SK-N-SH (cell line): ENCODE measurements around the gene GALM. TPM values are rescaled to one million over a fixed set of nuclear protein-coding genes. Genes with fewer than 3 reads are reported as not detected.
"Not testable (repeated sequence)": the region's sequence is repeated elsewhere in the genome, so short reads cannot be mapped to it uniquely, and the experiment has no call there.

Experiments used
- CTCF ChIA-PET: fragments of 300-600, 350-600 bp; formaldehyde crosslinking; extraction: SDS; loops from one replicate; lab custom pipeline; 2021; lab: Yijun Ruan, JAX
- POLR2A ChIA-PET: fragments of 350-600 bp; sonication (Branson Sonifier 250); formaldehyde crosslinking; extraction: SDS; loops from one replicate; lab custom pipeline; 2020; ENCODE audit warnings: antibody characterized with exemption, inconsistent platforms; lab: Yijun Ruan, JAX
- DNase-seq: peaks from one replicate; pipeline ENCODE4 v3.0.0; 2012
- H2AFZ ChIP-seq: fragments of 200-600 bp; sonication (generic); 2 replicates; pipeline ENCODE4 v1.8.1; 2016; ENCODE audit warnings: antibody characterized with exemption, mild to moderate bottlenecking, low read depth
- H3F3A ChIP-seq: fragments of 200-600 bp; sonication (generic); replicated peaks from 2 replicates; pipeline ENCODE3; 2016; ENCODE audit warnings: antibody characterized with exemption, mild to moderate bottlenecking; ENCODE audit not compliant: insufficient read depth
- H3K27ac ChIP-seq, 2 experiments: fragments of 200-500 bp in 1 of 2; fragments of 200-600 bp in 1 of 2; sonication (Bioruptor generic) in 1 of 2; sonication (generic), shearing (Covaris generic) in 1 of 2; 2 replicates each; pipeline versions ENCODE4 v1.5.1 to v1.6.1; 2014 to 2016; ENCODE audit warnings: low read depth in 2 of 2, inconsistent platforms in 1 of 2, low read length in 1 of 2, mild to moderate bottlenecking in 1 of 2, mixed read lengths in 1 of 2
- H3K27me3 ChIP-seq: fragments of 200-600 bp; sonication (generic), shearing (Covaris generic); 2 replicates; pipeline ENCODE4 v1.6.1; 2016; ENCODE audit warnings: mixed run types; ENCODE audit not compliant: insufficient read depth
- H3K36me3 ChIP-seq, 2 experiments: fragments of 200-500 bp in 1 of 2; fragments of 200-600 bp in 1 of 2; sonication (Bioruptor generic) in 1 of 2; sonication (generic) in 1 of 2; replicated peaks in 1 of 2; 2 replicates each; pipeline versions ENCODE3 to v1.5.1; 2014 to 2016; ENCODE audit warnings: low read length in 1 of 2, mild to moderate bottlenecking in 1 of 2; ENCODE audit not compliant: insufficient read depth in 2 of 2, control insufficient read depth in 1 of 2
- H3K4me1 ChIP-seq, 2 experiments: fragments of 200-500 bp in 1 of 2; fragments of 200-600 bp in 1 of 2; sonication (Bioruptor generic) in 1 of 2; sonication (generic), shearing (Covaris generic) in 1 of 2; 2 replicates each; pipeline versions ENCODE4 v1.5.1 to v1.6.1; 2014 to 2016; ENCODE audit warnings: low read depth in 1 of 2, low read length in 1 of 2, mixed run types in 1 of 2; ENCODE audit not compliant: insufficient read depth in 2 of 2, control insufficient read depth in 1 of 2
- H3K4me2 ChIP-seq: fragments of 200-600 bp; sonication (generic), shearing (Covaris generic); 2 replicates; pipeline ENCODE4 v1.6.1; 2017; ENCODE audit warnings: mixed run types
- H3K4me3 ChIP-seq, 2 experiments: fragments of 200-500 bp in 1 of 2; fragments of 200-600 bp in 1 of 2; sonication (Bioruptor generic) in 1 of 2; sonication (generic), shearing (Covaris generic) in 1 of 2; 2 replicates each; pipeline versions ENCODE4 v1.5.1 to v1.8.1; 2014 to 2016; ENCODE audit warnings: low read depth in 2 of 2, inconsistent platforms in 1 of 2, low read length in 1 of 2, mild to moderate bottlenecking in 1 of 2, mixed read lengths in 1 of 2, moderate library complexity in 1 of 2
- H3K79me2 ChIP-seq: fragments of 200-600 bp; sonication (generic); 2 replicates; pipeline ENCODE4 v1.8.1; 2017; ENCODE audit warnings: mild to moderate bottlenecking; ENCODE audit not compliant: insufficient read depth
- H3K9ac ChIP-seq: fragments of 200-600 bp; sonication (generic); 2 replicates; pipeline ENCODE4 v1.6.1; 2017; ENCODE audit warnings: mixed run types
- H3K9me2 ChIP-seq: fragments of 200-600 bp; sonication (generic); 2 replicates; pipeline ENCODE4 v1.6.1; 2017; ENCODE audit warnings: mixed run types
- H3K9me3 ChIP-seq: fragments of 200-600 bp; sonication (generic); 2 replicates; pipeline ENCODE4 v1.6.1; 2017; ENCODE audit warnings: mixed run types, mild to moderate bottlenecking, moderate library complexity
- H4K20me1 ChIP-seq: fragments of 200-600 bp; sonication (generic); 2 replicates; pipeline ENCODE4 v1.6.1; 2017; ENCODE audit warnings: mild to moderate bottlenecking, mixed run types; ENCODE audit not compliant: insufficient read depth
- EP300 ChIP-seq, 2 experiments: IDR thresholded peaks; 2 replicates each; pipeline versions ENCODE4 v1.4.0 to v1.6.1; 2012; ENCODE audit warnings: borderline replicate concordance in 1 of 2, low read depth in 1 of 2, low read length in 1 of 2
- FOXJ3 ChIP-seq: sonication (generic); formaldehyde crosslinking; IDR thresholded peaks from 2 replicates; pipeline ENCODE4 v1.5.1; 2020; ENCODE audit warnings: mild to moderate bottlenecking, missing genetic modification reagents
- POLR2AphosphoS5 ChIP-seq: IDR thresholded peaks from 2 replicates; pipeline ENCODE4 v1.6.1; 2012; ENCODE audit warnings: low read depth, low read length
- REST ChIP-seq: IDR thresholded peaks from 2 replicates; pipeline ENCODE4 v1.6.1; 2012; ENCODE audit warnings: mild to moderate bottlenecking, low read depth, low read length, moderate library complexity
- RFX5 ChIP-seq: IDR thresholded peaks from 2 replicates; pipeline ENCODE4 v1.6.1; 2012; ENCODE audit warnings: mild to moderate bottlenecking, improper control_type of control experiment, low read length
- TAF1 ChIP-seq: IDR thresholded peaks from 2 replicates; pipeline ENCODE4 v1.6.1; 2012; ENCODE audit warnings: low read depth, mild to moderate bottlenecking, low read length, moderate library complexity, borderline replicate concordance
- TEAD4 ChIP-seq: IDR thresholded peaks from 2 replicates; pipeline ENCODE4 v1.4.0; 2012; ENCODE audit warnings: mild to moderate bottlenecking, borderline replicate concordance; ENCODE audit not compliant: insufficient read depth
- WGBS: methylation state at CpG from one replicate; pipeline ENCODE4 v1.1.6; 2017; ENCODE audit warnings: low lambda C conversion rate; 5-methylcytosine and 5-hydroxymethylcytosine counted together
- polyA plus RNA-seq, 3 experiments: library from polyadenylated mRNA; depleted of rRNA; stranded (reverse); fragments of >200 nt; gene quantifications; 2 replicates each; pipeline ENCODE4 v1.2.3, GENCODE V29; 2012
- TF ChIP-seq, protein P1 (sequence below): IDR thresholded peaks from 2 replicates; pipeline ENCODE4 v1.4.0; 2012; ENCODE audit warnings: low read depth

Gene GALM
- polyA plus RNA-seq, 1 of the 3 experiments (the other 2 are of a cell fraction), result 17.9 TPM

DNA sequence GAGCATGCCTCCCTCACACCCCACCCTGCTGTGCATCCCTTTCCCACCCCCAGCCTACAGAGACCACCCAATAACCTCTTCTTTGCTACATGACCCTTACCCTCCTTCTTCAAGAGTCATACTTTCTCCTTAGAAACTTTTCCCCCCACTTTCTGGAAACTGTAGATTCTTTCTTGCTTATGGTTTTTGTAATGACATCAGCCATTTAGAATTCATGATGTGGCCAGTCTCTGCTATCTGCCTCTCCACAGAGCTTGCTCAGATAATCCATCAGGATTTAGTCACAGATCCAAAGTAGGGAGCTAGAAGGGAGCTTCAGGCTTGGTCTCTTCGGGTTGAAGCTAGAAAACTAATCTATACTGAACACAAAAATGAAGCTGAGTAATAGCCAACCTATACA lies 36.5 kb downstream of the GALM start (continued):
- no peak for TF ChIP-seq REST
- peak in 1 of 2 experiments; percentile 60; a peak in 1 of 4 replicates for TF ChIP-seq EP300 (IDR thresholded peaks at IDR 0.05; ENCODE audit: borderline replicate concordance in 1 of 2, low read depth in 1 of 2, low read length in 1 of 2)
- TF ChIP-seq RFX5, result no peak
- TF ChIP-seq TAF1, result no peak
- TF ChIP-seq FOXJ3 (CRISPR knock-in tag), result no peak
- peak; percentile 35; the same call in 1 of the 2 replicates for TF ChIP-seq POLR2AphosphoS5

DNA sequence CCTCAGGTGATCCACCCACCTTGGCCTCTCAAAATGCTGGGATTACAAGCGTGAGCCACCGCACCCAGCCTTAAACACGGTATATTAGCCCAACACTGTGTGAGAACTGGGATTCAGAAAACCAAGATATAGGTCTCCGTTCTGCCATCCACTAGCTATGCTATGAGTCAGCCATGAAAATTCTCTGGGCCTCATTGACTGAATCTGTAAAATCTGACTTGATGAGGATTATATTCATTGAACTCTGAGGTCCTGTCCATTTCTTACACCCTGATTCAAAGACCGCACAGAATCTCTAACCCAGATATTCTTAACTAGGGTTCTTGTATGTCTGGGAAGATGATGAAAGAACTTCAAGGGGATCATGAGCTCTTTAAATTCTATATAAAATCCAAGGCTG lies 37.4 kb downstream of the GALM start:
- H3K79me2 ChIP-seq, H3K27me3 ChIP-seq, DNase-seq, H3K4me3 ChIP-seq, H3F3A ChIP-seq, H4K20me1 ChIP-seq, H3K4me1 ChIP-seq, H3K9ac ChIP-seq, H3K36me3 ChIP-seq, CTCF ChIA-PET, H3K9me3 ChIP-seq, H3K9me2 ChIP-seq: not testable (repeated sequence)
- WGBS, result 88% methylated on average over 5 of the region's 5 CpGs
- Histone ChIP-seq H2AFZ (peak overlapping the region; percentile 21; the same call in 1 of the 2 replicates), H3K27ac (peak overlapping the region in 1 of 2 experiments; percentile 44; a peak in 2 of 4 replicates), H3K4me2 (0 out of 2 replicates have a peak overlapping the region, but pooled peaks have one; percentile 47)
- POLR2A ChIA-PET, result interaction anchor here (1.6 kb wide), 1 partner anchor 48 kb away, joined by 5 read pairs; the partner anchor contains the start of gene SRSF7

DNA sequence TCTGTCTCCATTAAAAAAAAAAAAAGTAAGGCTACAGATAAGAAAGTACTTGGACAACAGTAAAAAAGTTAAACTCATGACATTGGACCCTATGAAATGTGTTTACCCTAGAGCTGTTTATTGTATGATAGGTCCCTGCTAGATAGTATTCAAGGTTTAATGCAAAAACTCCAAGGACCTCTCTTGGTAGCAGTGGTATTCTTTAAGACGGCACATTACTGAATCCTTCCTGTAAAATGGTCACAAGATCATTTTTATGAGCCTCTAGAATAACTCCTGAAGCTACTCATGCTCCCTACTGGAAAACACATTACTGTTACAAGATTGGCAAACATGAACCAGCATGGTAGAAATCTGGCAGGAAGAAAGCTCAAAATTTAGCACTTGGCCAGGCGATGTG lies 38.8 kb downstream of the GALM start:
- Histone ChIP-seq H3K27me3 (no peaks in the 10 kb centered on the region), H3K9me2 (no peaks in the 10 kb centered on the region), H4K20me1 (no peaks in the 10 kb centered on the region), H3K36me3 (no peaks in the 10 kb centered on the region), H3K9me3 (no peaks in the 10 kb centered on the region), H3K9ac (no peak overlapping the region), H3K4me2 (no peak overlapping the region), H3F3A (peaks cover 9% of the 10 kb centered on the region), H2AFZ (no peak overlapping the region), H3K79me2 (no peaks in the 10 kb centered on the region), H3K4me3 (no peak overlapping the region), H3K27ac (no peak overlapping the region), H3K4me1 (peaks cover 0 to 7% of the 10 kb centered on the region in 2 experiments; a peak in 1 of 4 replicates)
- ChIA-PET CTCF (interaction anchor here (0.7 to 2.7 kb wide), 6 partner anchors 12 to 168 kb away, joined by 3 to 7 read pairs (median 3); no protein-coding TSS in a partner anchor), POLR2A (interaction anchor here (0.9 kb wide), 1 partner anchor 47 kb away, joined by 3 read pairs; the partner anchor contains the start of gene SRSF7)
- 100% methylated on average over 2 of the region's 2 CpGs for WGBS
- TF ChIP-seq EP300 (IDR thresholded peaks at IDR 0.05; ENCODE audit: borderline replicate concordance in 1 of 2, low read depth in 1 of 2, low read length in 1 of 2) (no peak), TEAD4 (no peak), POLR2AphosphoS5 (no peak)
- TF ChIP-seq, protein P1, sequence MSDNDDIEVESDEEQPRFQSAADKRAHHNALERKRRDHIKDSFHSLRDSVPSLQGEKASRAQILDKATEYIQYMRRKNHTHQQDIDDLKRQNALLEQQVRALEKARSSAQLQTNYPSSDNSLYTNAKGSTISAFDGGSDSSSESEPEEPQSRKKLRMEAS, result no peak
- no peak for DNase-seq
